Measurements from ENCODE around the gene PRDM1. TPM values are rescaled to one million over a fixed set of nuclear protein-coding genes. Genes with fewer than 3 reads are reported as not detected.

The PRDM1 gene
- total RNA-seq, 1 experiment from 2014 or later, result 2.6 TPM

DNA sequence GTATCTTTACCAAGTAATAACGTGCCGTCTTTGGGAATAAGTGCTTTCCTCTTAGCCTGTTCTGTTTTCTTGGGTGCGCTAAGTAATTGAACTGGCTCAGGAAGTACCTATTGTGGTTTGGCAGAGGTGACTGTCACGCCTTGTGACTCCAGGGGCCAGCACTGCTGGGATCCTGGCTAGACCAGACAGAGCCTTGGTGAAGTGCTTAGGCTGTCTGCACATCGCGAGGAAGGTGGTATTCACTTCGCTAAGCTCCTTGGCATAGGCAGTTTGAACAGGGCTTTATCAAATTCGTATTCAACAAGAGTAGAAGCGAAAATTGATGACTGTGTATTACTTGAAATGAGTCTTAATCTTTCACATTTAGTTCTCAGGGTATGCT lies 17.6 kb downstream of the PRDM1 start:
- Histone ChIP-seq H4K20me1 (ENCODE audit: insufficient read depth) (no peaks in the 10 kb centered on the region), H2AFZ (no peak overlapping the region), H3K4me1 (replicated peaks; ENCODE audit: insufficient read depth) (peaks cover 22% of the 10 kb centered on the region), H3K36me3 (ENCODE audit: low read depth) (no peaks in the 10 kb centered on the region), H3K9me2 (ENCODE audit: insufficient read depth) (no peaks in the 10 kb centered on the region), H3K4me2 (no peak overlapping the region), H3K27ac (no peak overlapping the region), H3K79me2 (ENCODE audit: low read depth) (no peaks in the 10 kb centered on the region), H3F3A (ENCODE audit: insufficient read depth, low read depth) (0 out of 2 replicates have a peak, but pooled peaks cover 6% of the 10 kb centered on the region), H3K9me3 (ENCODE audit: insufficient read depth, low read depth) (no peaks in the 10 kb centered on the region), H3K27me3 (ENCODE audit: insufficient read depth, low read depth) (no peaks in the 10 kb centered on the region), H3K4me3 (no peak overlapping the region)
- ChIA-PET POLR2A (ENCODE audit: unreplicated experiment) (no interaction called here), CTCF (no interaction called here)
- TF ChIP-seq, protein P1, sequence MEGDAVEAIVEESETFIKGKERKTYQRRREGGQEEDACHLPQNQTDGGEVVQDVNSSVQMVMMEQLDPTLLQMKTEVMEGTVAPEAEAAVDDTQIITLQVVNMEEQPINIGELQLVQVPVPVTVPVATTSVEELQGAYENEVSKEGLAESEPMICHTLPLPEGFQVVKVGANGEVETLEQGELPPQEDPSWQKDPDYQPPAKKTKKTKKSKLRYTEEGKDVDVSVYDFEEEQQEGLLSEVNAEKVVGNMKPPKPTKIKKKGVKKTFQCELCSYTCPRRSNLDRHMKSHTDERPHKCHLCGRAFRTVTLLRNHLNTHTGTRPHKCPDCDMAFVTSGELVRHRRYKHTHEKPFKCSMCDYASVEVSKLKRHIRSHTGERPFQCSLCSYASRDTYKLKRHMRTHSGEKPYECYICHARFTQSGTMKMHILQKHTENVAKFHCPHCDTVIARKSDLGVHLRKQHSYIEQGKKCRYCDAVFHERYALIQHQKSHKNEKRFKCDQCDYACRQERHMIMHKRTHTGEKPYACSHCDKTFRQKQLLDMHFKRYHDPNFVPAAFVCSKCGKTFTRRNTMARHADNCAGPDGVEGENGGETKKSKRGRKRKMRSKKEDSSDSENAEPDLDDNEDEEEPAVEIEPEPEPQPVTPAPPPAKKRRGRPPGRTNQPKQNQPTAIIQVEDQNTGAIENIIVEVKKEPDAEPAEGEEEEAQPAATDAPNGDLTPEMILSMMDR (conservative IDR thresholded peaks at IDR 0.05), result no peak
- no peak for TF ChIP-seq EZH2 (IDR thresholded peaks at IDR 0.05; ENCODE audit: low read depth)
- intact Hi-C loops (cut with micrococcal nuclease; ENCODE audit: unreplicated experiment), result no loop called here
- BruUV-seq (replicated peaks), result no TSS peak
- DNase-seq, result peak; percentile 17 to 50

DNA sequence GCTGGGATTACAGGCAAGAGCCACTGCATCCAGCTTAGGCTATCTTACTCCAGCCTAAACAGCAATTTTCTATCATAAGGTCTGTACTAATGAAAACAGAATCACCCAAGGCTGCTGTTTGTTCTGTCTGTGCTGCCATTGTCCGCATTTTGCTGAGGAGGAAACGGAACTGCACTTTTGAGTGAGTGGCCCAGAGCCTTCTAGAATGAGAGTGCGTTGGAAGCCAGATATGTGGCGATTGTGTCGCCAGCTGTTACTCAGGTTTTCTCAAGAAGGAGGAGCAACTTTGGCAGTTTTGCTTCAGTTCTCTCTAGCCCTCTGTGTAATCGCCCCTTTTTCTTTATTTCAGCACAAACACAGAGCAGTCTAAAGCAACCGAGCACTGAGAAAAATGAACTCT lies 18.3 kb downstream of the PRDM1 start:
- ChIA-PET POLR2A (ENCODE audit: unreplicated experiment) (no interaction called here), CTCF (no interaction called here)
- no peak overlapping the region for H3K4me3 ChIP-seq
- peaks cover 15% of the 10 kb centered on the region for H3K4me1 ChIP-seq (replicated peaks; ENCODE audit: insufficient read depth)
- no peak for TF ChIP-seq EZH2 (IDR thresholded peaks at IDR 0.05; ENCODE audit: low read depth)
- TF ChIP-seq, protein P1 (conservative IDR thresholded peaks at IDR 0.05), result no peak
- no peak overlapping the region for H3K27ac ChIP-seq
- H3F3A ChIP-seq (ENCODE audit: insufficient read depth, low read depth), result 0 out of 2 replicates have a peak, but pooled peaks cover 4% of the 10 kb centered on the region
- no peaks in the 10 kb centered on the region for H3K79me2 ChIP-seq (ENCODE audit: low read depth)
- no peak overlapping the region for H3K4me2 ChIP-seq
- no TSS peak for BruUV-seq (replicated peaks)
- H3K9me3 ChIP-seq (ENCODE audit: insufficient read depth, low read depth), result no peaks in the 10 kb centered on the region
- intact Hi-C loops (cut with micrococcal nuclease; ENCODE audit: unreplicated experiment), result no loop called here
- no peak overlapping the region for H2AFZ ChIP-seq
- no peaks in the 10 kb centered on the region for H3K27me3 ChIP-seq (ENCODE audit: insufficient read depth, low read depth)
- no peaks in the 10 kb centered on the region for H4K20me1 ChIP-seq (ENCODE audit: insufficient read depth)
- H3K9me2 ChIP-seq (ENCODE audit: insufficient read depth), result no peaks in the 10 kb centered on the region
- peak in 1 of 2 experiments; percentile 4 for DNase-seq
- H3K36me3 ChIP-seq (ENCODE audit: low read depth), result no peaks in the 10 kb centered on the region

DNA sequence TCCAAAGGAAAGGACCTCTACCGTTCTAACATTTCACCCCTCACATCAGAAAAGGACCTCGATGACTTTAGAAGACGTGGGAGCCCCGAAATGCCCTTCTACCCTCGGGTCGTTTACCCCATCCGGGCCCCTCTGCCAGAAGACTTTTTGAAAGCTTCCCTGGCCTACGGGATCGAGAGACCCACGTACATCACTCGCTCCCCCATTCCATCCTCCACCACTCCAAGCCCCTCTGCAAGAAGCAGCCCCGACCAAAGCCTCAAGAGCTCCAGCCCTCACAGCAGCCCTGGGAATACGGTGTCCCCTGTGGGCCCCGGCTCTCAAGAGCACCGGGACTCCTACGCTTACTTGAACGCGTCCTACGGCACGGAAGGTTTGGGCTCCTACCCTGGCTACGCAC lies 18.8 kb downstream of the PRDM1 start:
- intact Hi-C loops (cut with micrococcal nuclease; ENCODE audit: unreplicated experiment), result no loop called here
- no peaks in the 10 kb centered on the region for H3K9me3 ChIP-seq (ENCODE audit: insufficient read depth, low read depth)
- no peaks in the 10 kb centered on the region for H3K27me3 ChIP-seq (ENCODE audit: insufficient read depth, low read depth)
- no peaks in the 10 kb centered on the region for H4K20me1 ChIP-seq (ENCODE audit: insufficient read depth)
- H2AFZ ChIP-seq, result no peak overlapping the region
- H3K79me2 ChIP-seq (ENCODE audit: low read depth), result no peaks in the 10 kb centered on the region
- ChIA-PET CTCF (no interaction called here), POLR2A (ENCODE audit: unreplicated experiment) (no interaction called here)
- H3K4me1 ChIP-seq (replicated peaks; ENCODE audit: insufficient read depth), result peaks cover 15% of the 10 kb centered on the region
- no peaks in the 10 kb centered on the region for H3K9me2 ChIP-seq (ENCODE audit: insufficient read depth)
- DNase-seq, result peak in 1 of 2 experiments; percentile 13
- H3F3A ChIP-seq (ENCODE audit: insufficient read depth, low read depth), result 0 out of 2 replicates have a peak, but pooled peaks cover 5% of the 10 kb centered on the region
- TF ChIP-seq, protein P1 (conservative IDR thresholded peaks at IDR 0.05), result no peak
- no peak for TF ChIP-seq EZH2 (IDR thresholded peaks at IDR 0.05; ENCODE audit: low read depth)
- no peak overlapping the region for H3K4me3 ChIP-seq
- no peak overlapping the region for H3K27ac ChIP-seq
- BruUV-seq (replicated peaks), result no TSS peak
- H3K36me3 ChIP-seq (ENCODE audit: low read depth), result no peaks in the 10 kb centered on the region
- no peak overlapping the region for H3K4me2 ChIP-seq
